Pancreas (tissue), 10 donors: ENCODE results near the gene SNTG2. TPM values are rescaled to one million over a fixed set of nuclear protein-coding genes. Genes with fewer than 3 reads are reported as not detected.

Experiments
- ATAC-seq, 4 donors: fragments of 200-7000 bp; cut with Tn5 transposase; one replicate each; pipeline versions ENCODE4 v1.8.0 to v1.9.1; 2020; ENCODE audit warnings: mild to moderate bottlenecking in 4 of 4, moderate library complexity in 4 of 4
- DNase-seq, 6 donors: peaks; one replicate each; pipeline ENCODE4 v3.0.0-alpha.2; 2020
- FAIRE-seq: peaks from 2 replicates; lab custom pipeline; 2012; peaks lifted over from hg19 to GRCh38; lab: Jason Lieb, UNC
- H3K27ac ChIP-seq, 4 donors: fragments of 200-600 bp; sonication (generic); 1 replicate in 3 of 4; 2 replicates in 1 of 4; pipeline versions ENCODE4 v1.5.0 to v1.8.0; 2020
- H3K27me3 ChIP-seq, 4 donors: fragments of 200-600 bp; one replicate each; pipeline ENCODE4 v1.8.0; 2021
- H3K36me3 ChIP-seq, 3 donors: fragments of 200-600 bp; sonication (generic) in 1 of 3; one replicate each; pipeline versions ENCODE4 v1.5.0 to v1.8.0; 2020 to 2021
- H3K4me1 ChIP-seq, 3 donors: fragments of 200-600 bp; one replicate each; pipeline ENCODE4 v1.8.0; 2021
- H3K4me3 ChIP-seq, 4 donors: fragments of 200-600 bp; sonication (generic) in 2 of 4; one replicate each; pipeline versions ENCODE4 v1.5.0 to v1.8.0; 2020 to 2021
- H3K9me3 ChIP-seq, 4 donors: fragments of 200-600 bp; one replicate each; pipeline ENCODE4 v1.8.0; 2021
- CTCF ChIP-seq, 4 donors: fragments of 200-600 bp; sonication (generic) in 3 of 4; IDR thresholded peaks; one replicate each; pipeline versions ENCODE4 v1.5.0 to v1.8.0; 2021; ENCODE audit warnings: antibody characterized with exemption in 4 of 4
- WGBS, 2 donors: extraction: QIAGEN DNeasy Blood & Tissue Kit; methylation state at CpG; one replicate each; pipeline ENCODE4 v1.1.7; 2013; 5-methylcytosine and 5-hydroxymethylcytosine counted together
- intact Hi-C, 3 donors: fragments of 100-400 bp; cut with DNase I; formaldehyde crosslinking; loops; one replicate each; pipeline versions ENCODE4 v1.11.1 to v1.14.2; 2022
- polyA plus RNA-seq, 2 donors: library from polyadenylated mRNA; stranded (reverse); fragments of 200-250 nt; gene quantifications; one replicate each; pipeline ENCODE4 v1.2.3, GENCODE V29; 2013
- total RNA-seq, 6 donors: library from RNA; stranded (reverse); fragmentation: NEBNext Ultra II Directional in 4 of 6; extraction: Animal tissue kit (Norgen Biotek cat#: 25700) in 4 of 6; gene quantifications; one replicate each; pipeline versions ENCODE4 v1.2.1 to v1.2.4, GENCODE V29; 2021 to 2023
- donor health status: healthy with polysubstance abuse.
- donor health status: DM: no; HTN: no; CAD: no; lungs with moderate emphysema.
- donor health status: DM: no; HTN: no; CAD: no.
- donor health status: control.
- donor health status: control.
- donor health status: Bipolar disorder and iron deficiency.
- donor health status: DM: yes; HTN: yes; CAD: no.
- donor health status: DM: no; HTN: no; CAD: no.
- donor health status: DM: no; HTN: no; CAD: no.
- donor health status: DM: yes; HTN: yes; CAD: no.

The SNTG2 gene
- total and polyA plus RNA-seq, 8 donors: 1.4 to 19.2 (median 4.6) TPM

GRCh38 chr2:1397350-1397749 lies 446.7 kb downstream of the SNTG2 start:
- no peaks in the 10 kb centered on the region for H3K27me3 ChIP-seq
- ATAC-seq (no peak), DNase-seq (no peak), FAIRE-seq (no peak)
- 66 to 70% methylated on average over 4 of the region's 4 CpGs for WGBS, 2 donors
- no peak for TF ChIP-seq CTCF (IDR thresholded peaks at IDR 0.05)
- intact Hi-C loops: no loop called here
- no peaks in the 10 kb centered on the region for H3K9me3 ChIP-seq
- H3K4me1 ChIP-seq: peaks cover 0 to 9% (median 5%) of the 10 kb centered on the region in 3 donors
- no peak overlapping the region for H3K4me3 ChIP-seq
- no peak overlapping the region for H3K27ac ChIP-seq
- no peaks in the 10 kb centered on the region for H3K36me3 ChIP-seq

GRCh38 chr2:1398191-1398590 lies 447.5 kb downstream of the SNTG2 start:
- H3K4me3 ChIP-seq: no peak overlapping the region
- whole genome bisulfite sequencing, 2 donors: 82 to 85% methylated on average over 7 of the region's 7 CpGs
- no peaks in the 10 kb centered on the region for H3K27me3 ChIP-seq
- no peaks in the 10 kb centered on the region for H3K36me3 ChIP-seq
- no peak overlapping the region for H3K27ac ChIP-seq
- intact Hi-C loops: no loop called here
- ATAC-seq (no peak), DNase-seq (no peak), FAIRE-seq (no peak)
- H3K9me3 ChIP-seq: no peaks in the 10 kb centered on the region
- no peak for TF ChIP-seq CTCF (IDR thresholded peaks at IDR 0.05)
- peaks cover 0 to 9% (median 5%) of the 10 kb centered on the region in 3 donors for H3K4me1 ChIP-seq

- Histone ChIP-seq H3K27ac (no peak overlapping the region), H3K4me1 (no peaks in the 10 kb centered on the region), H3K4me3 (no peak overlapping the region), H3K36me3 (no peaks in the 10 kb centered on the region), H3K27me3 (no peaks in the 10 kb centered on the region), H3K9me3 (no peaks in the 10 kb centered on the region)
- no peak for DNase-seq
- no peak for ATAC-seq
- WGBS, 2 donors: 84 to 85% methylated on average over 8 of the region's 8 CpGs
- intact Hi-C loops: no loop called here
- no peak for TF ChIP-seq CTCF (IDR thresholded peaks at IDR 0.05)
- no peak for FAIRE-seq
Observed at GRCh38 chr2:1400943-1401735, 450.5 kb downstream of the SNTG2 start.

- no peak for TF ChIP-seq CTCF (IDR thresholded peaks at IDR 0.05)
- FAIRE-seq (no peak), DNase-seq (no peak), ATAC-seq (no peak)
- no peaks in the 10 kb centered on the region for H3K4me1 ChIP-seq
- no peak overlapping the region for H3K27ac ChIP-seq
- H3K27me3 ChIP-seq: no peaks in the 10 kb centered on the region
- intact Hi-C loops: no loop called here
- H3K9me3 ChIP-seq: no peaks in the 10 kb centered on the region
- H3K36me3 ChIP-seq: no peaks in the 10 kb centered on the region
- 84 to 90% methylated on average over 9 of the region's 9 CpGs for WGBS, 2 donors
- no peak overlapping the region for H3K4me3 ChIP-seq
Observed at GRCh38 chr2:1402064-1402463, 451.4 kb downstream of the SNTG2 start.

- DNase-seq (no peak), FAIRE-seq (no peak), ATAC-seq (no peak)
- H3K36me3 ChIP-seq: no peaks in the 10 kb centered on the region
- intact Hi-C loops: no loop called here
- H3K27ac ChIP-seq: no peak overlapping the region
- H3K27me3 ChIP-seq: no peaks in the 10 kb centered on the region
- WGBS, 2 donors: 86 to 87% methylated on average over 12 of the region's 12 CpGs
- H3K4me3 ChIP-seq: no peak overlapping the region
- H3K9me3 ChIP-seq: no peaks in the 10 kb centered on the region
- no peak for TF ChIP-seq CTCF (IDR thresholded peaks at IDR 0.05)
- no peaks in the 10 kb centered on the region for H3K4me1 ChIP-seq
Observed at GRCh38 chr2:1403565-1403964, 452.9 kb downstream of the SNTG2 start.
